Testis (tissue), 2 donors: ENCODE results near the gene AUH.

Experiments used
- CTCF ChIP-seq, 3 experiments: fragments of 450-650 bp in 2 of 3; fragments of 200-600 bp in 1 of 3; sonication (generic) in 1 of 3; IDR thresholded peaks; one replicate each; pipeline ENCODE4 v1.5.1; 2016 to 2019; ENCODE audit warnings: antibody characterized with exemption in 3 of 3, mild to moderate bottlenecking in 2 of 3, moderate library complexity in 1 of 3
- POLR2A ChIP-seq: fragments of 450-650 bp; IDR thresholded peaks from one replicate; pipeline ENCODE4 v1.6.1; 2017; ENCODE audit warnings: antibody characterized with exemption, mild to moderate bottlenecking, moderate library complexity

GRCh38 chr9:91195372-91196012 lies 166.2 kb downstream of the AUH start:
- no peak for TF ChIP-seq CTCF (IDR thresholded peaks at IDR 0.05)
- no peak for TF ChIP-seq POLR2A
